Fibroblast of the conjunctiva (primary cell): Measurements from ENCODE around the gene STMN1.
"Not testable (repeated sequence)": the region's sequence is repeated elsewhere in the genome, so short reads cannot be mapped to it uniquely, and the experiment has no call there.

ENCODE experiments used
- DNase-seq: peaks from one replicate; pipeline ENCODE4 v3.0.0-alpha.2; 2010; ENCODE audit warnings: low read depth

The STMN1 gene

DNA sequence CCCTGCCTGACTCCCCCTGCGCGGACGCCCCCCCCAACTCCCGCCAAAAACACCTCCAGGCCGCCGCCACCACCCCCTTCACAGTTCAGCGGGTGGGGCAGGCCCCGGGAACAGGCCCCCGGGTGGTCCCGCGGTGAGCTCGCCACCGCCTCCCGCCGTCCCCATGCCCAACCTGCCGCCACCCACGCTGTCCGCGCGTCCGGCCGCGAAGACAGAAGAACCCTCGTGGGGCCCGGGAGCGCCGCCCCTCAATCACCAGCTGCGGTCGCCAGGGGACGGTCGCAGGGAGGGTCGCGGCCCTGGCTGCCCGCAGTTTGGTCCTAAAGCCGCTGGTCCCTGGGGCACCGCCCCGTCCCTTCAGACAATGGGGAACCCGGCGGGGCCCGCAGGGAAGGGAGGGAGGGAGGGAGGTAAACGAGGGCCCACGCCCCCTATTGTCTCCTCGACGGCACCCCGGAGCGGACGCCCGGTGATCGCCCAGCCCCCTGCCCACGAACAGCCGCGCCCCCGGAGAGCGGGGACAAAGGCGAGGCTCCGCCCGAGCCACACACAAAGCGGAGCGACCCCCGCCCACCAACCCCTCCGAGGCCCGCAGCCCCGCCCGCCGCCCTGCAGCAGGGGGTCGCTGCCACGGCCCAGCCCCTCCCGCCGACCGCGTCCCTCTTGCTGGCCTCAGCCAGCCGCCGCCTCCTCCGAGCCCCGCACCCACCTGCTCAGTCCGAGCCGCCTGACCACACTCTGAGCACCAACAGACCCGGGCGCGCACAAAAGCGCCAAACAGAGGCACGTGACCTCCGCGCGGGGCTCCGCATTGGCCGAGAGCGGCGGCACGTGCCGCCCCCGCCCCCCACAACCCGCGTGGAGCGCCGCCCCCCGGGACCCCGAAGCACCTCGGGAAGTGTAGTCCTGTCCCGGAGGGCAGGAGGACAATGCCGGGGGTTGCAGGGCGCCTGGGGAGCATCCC lies at the start of gene STMN1:
Gene STMN1 (minus strand): TSS at position 740 of the 964 bp plus-strand sequence. CDS start 1,743 bp downstream, outside the sequence.
- DNase-seq, result peak; percentile 77

DNA sequence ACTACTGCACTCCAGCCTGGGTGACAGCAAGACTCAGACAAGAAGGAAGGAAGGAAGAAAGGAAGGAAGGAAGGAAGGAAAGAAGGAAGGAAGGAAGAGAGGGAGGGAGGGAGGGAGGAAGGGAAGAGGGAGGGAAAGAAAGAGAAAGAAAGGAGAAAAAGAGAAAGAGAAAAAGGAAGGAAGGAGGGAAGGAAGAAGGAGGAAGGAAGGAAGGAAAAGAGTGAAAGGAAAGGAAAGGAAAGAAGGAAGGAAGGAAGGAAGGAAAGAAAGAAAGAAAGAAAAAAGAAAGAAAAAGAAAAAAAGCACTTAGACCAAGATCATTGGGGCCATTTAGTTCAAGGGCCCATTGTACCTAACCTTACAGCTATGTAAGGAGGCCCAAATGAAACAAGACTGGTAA lies 49.3 kb upstream of the STMN1 start:
- no peak for DNase-seq

DNA sequence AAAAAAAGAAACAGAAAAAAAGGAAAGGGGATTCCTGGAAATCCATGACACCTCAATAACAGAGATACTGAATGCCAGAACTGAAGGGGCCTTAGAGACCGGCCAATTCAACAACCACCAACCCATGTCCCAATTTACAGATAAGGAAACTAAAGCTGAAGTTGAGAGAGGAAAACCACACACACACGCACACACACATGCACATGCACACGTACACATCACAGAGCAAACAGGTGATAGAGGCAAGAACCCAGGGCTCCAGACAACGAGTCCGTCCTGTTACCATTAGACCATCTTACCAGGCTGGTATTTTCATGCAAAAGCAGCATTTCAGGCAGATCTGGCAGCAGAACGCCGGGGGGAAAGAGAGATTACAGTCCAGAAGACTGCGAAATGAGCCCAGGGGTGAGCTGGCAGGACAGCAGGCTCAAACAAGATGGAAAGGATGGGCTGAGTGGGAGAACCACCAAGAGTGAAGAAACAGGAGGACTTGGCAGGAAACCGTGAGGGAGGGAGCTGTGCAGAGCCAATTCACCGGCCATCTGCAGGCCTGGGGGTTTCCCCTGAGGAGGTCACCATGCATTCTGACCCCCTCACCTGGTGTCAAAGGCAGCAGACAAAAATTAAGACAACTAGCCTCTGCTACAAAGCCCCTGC lies 48.2 kb upstream of the STMN1 start:
- no peak for DNase-seq

DNA sequence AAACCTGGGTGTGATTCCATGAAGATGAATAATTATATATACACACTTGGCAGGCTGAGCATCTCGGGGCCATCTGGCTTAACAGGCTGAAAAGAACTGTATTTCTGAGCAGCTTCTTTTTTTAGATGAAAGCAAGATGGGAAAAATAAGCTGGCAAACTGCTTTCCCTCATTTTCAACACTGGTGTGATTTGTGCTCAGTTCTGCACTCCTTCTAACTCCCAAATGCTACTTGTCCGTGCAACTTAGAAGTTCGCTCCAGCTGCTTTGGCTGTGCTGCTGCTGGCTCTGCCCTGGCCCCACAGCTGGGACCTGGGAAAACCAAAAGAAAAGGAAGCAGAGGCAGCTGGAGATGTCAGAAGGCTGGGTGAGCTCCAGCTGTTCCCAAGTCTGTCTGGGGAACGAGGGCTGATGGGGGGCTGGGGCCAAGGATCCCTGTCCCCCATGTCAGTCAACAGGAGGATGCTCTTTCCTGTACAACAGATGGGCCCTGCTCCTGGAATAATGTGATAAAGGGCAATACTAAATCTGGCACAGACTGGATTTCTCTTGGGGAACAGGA lies 46.7 kb upstream of the STMN1 start:
- no peak for DNase-seq

DNA sequence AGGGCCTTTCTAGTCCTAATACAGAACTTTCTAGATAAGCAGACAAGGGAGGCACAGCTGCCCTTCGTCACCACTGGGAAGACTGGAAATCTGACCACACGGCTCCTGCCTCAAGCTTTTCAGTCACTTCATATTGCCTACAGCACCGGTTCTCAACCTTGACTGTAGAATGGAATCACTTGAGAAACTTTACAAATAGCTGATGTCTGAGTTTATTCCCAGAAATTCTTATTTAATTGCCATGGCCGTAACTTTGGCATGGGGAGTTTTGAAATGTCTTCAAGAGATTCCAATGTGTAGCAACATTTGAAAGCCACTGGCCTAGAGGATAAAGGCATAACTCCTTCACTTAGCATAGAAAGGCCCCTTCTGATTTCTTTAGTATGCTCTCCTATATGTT lies 42.4 kb upstream of the STMN1 start:
- DNase-seq, result no peak

DNA sequence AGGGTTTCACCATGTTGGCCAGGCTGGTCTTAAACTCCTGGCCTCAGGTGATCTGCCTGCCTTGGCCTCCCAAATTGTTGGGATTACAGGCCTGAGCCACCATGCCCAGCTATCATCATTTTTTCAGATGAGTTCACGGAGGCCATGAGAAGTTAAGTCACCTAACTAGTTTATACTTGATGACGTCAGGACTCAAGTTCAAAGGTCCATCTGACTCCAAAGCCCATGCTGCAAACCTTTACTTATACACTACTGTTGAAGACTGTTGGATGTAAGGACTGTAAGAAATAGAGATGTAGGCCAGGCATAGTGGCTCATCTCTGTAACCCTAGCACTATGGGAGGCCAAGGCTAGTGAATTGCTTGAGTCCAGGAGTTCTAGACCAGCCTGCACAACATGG lies 40.8 kb upstream of the STMN1 start:
- no peak for DNase-seq

DNA sequence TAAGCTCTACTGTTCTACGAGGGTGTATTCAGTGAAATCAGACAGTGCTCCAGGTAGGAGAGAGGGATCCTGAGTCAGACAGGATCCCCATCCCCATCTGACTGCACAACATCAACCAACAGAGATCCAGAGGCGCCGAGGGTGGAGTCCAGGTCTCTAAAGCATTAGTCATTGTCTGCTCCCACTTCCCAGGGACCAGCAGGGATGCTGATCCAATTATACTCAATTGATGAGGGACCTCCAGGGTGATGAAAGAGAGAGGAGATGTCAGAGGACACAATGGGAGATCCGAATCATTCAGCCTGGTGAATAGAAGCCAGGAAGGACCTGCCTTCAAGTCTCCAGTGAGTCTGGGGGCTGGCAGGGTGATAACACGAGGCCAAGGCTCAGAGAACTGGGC lies 39.5 kb upstream of the STMN1 start:
- DNase-seq, result no peak

DNA sequence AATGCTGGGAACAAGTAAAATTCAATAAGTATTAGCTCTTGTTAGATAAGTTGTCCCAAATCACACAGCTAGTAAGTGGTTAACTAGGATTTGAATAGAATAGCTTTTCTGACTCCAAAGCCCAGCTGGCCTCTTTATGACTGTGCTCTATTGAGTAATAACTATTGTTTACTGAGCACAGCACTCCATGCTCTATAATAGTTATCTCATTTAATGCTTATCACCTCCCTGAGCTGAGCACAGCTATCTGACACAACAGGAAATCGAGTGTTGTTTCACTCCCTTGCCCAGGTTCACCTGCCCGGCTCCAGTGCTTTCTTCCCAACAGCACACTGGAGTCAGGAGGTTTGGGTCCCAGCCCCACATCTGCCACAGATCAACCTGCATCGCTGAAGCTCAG lies 38.8 kb upstream of the STMN1 start:
- DNase-seq, result no peak

DNA sequence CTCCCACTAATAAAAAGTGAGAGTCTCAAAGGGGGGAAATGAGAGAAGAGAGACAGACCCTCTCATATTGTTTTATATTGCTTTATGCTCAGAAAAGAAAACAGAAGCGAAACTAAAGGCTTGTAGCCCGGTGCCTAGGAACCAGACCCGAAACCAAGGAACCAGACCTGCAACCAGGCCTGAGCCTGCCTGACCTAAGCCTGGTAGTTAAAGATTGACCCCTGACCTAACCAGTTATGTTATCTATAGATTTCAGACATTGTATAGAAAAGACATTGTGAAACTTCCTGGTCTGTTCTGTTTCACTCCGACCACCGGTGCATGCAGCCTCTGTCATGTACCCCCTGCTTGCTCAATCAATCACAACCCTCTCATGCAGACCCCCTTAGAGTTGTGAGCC lies 37.3 kb upstream of the STMN1 start:
- not testable (repeated sequence) for DNase-seq

DNA sequence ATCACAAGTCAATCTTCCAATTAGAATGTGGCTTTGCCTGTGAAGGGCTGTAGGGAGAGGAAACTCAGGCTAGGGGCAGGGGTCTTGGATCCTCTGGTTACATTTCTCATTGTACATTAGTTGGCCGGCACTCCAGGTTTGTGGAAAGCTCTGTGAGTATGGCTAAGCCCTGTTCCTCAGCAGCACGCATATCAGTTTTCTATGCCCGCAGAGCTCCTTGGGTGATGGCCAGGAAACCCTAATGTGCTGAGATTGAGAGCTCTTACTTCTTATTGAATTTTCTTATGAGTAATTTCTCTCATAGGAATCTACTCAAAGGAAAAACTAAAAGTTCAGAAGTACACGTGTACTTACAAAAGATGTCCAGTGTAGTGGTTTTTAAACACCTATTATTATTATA lies 30.7 kb upstream of the STMN1 start:
- no peak for DNase-seq

DNA sequence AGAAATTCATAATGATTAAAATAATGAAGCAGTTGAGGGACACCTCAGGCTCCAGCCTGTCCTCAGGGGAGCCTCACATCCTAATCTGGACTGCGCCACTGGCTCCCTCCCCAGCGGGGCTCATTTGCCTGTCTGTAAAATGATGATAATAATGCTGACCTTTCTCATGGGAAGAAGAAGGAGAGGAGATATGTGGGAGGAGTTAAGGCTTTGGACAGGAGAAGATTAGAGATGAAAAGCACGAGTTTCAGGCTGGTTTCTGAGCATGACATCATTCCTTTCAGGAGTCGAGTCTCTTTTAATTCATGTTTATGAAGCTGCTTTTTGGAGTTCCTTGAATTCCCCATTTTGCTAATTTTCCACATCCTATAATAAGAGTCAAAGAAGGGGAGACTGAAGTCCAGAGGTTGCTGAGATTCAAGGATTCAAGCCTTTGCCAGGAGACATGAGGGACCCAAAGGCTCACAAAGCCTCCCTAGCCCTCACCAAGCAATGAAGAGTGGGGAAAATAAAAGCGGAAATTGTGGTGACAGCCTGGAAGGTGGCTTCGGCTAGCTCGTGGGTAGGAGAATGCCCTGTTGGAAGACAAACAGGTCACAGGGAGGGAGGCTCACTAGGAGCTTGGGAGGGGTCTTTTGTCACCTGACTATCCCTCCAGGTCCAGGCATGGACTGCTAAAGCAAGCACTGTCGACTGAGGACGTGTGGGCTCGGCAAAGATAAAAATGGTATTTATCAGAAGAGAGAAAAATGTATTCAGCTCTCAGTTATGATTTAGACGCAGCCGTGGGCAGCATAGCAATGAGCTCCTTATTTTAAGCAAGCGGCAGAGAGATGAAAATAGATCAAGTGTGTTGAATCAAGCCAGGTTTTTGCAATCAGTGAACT lies 27.5 kb upstream of the STMN1 start:
- no peak for DNase-seq

DNA sequence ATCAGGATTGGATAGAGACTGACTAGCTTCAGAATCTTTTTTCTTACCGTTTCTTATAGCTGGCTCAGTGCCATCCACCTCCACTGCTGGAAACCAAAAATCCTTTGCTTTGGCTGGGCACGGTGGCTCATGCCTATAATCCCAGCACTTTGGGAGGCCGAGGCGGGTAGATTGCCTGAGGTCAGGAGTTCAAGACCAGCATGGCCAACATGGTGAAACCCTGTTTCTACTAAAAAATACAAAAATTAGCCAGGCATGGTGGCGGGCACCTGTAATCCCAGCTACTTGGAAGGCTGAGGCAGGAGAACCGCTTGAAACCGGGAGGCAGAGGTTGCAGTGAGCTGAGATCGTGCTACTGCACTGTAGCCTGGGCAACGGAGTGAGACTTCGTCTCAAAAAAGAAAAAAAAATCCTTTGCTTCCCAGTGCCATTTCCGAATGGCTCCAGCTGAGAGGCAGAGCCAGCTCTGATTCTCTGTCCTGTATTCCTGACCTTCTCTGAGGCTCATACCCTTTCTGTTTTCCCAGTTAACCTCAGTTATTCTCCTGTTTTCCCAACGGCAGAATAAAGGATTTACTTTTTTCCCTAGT lies 26.7 kb upstream of the STMN1 start:
- not testable (repeated sequence) for DNase-seq

DNA sequence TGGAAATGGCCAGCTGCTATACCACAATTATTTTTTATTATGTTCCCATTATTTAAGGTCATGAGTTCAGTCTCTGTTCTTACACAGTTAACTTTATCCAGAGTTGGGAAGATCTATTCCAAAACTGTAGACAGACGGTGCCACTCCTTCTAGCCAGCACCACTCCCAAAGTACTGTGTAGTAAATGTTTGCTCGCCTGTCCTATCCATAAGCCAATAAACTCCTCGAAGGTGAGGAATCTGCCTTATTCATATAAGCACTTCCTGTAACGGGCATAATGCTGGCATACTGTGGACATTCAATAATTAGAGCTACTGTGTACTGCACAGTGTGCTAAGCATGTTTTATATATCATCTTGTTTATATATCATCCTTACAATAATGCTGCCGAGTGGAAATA lies 26.1 kb upstream of the STMN1 start:
- no peak for DNase-seq

DNA sequence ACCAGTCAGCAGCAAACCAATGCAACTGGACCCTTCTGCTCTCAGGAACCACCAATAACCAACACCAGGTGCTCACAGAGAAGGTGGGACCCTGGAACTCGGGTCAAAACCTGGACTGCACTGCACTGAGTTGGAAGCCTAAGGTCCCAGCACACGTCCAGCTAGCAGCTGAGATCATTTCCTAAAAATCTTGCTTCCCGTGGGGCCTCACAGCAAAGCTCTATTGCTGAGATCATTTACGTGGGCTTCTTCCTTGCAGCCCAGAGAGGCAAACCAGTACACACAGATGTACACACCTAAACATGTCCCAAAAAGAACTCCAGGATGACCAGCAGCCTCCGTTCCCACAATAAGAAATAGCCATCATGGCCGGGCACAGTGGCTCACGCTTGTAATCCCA lies 22.8 kb upstream of the STMN1 start:
- no peak for DNase-seq

DNA sequence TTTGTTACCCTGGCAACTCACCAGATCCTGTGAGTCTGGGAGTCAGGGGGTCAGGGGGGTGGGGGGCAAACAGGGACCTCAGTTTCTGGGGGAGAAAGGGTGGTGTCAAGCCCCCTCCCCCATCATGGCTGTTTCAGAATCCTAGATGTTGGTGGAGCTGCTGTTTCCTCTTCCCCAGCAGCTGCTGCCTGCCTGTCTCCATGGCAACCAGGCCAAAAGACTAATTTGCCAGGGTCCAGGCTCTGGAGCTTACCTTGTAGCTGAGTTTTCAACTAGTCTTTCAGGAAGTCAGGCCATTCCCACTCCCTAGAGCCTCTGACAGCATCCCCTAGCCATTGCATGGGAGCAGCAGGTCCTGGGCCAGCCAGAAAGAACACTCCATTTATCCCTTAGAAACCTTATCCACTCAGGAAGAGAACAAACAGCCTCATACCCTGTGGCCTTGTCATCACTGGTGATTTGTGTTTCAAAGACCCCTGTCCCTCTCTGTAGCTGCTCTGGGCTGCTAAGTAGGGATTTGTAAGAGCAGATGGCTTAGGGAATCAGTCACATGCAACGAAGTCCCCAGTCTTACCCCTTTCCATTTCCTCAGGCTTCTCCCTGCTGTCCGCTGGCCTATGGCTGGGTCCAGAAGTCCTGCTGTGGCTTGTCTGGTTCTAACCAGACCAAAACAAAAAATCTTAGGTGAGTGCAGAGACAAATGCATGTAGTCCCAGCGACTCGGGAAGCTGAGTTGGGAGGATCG lies 21.5 kb upstream of the STMN1 start:
- DNase-seq, result no peak

DNA sequence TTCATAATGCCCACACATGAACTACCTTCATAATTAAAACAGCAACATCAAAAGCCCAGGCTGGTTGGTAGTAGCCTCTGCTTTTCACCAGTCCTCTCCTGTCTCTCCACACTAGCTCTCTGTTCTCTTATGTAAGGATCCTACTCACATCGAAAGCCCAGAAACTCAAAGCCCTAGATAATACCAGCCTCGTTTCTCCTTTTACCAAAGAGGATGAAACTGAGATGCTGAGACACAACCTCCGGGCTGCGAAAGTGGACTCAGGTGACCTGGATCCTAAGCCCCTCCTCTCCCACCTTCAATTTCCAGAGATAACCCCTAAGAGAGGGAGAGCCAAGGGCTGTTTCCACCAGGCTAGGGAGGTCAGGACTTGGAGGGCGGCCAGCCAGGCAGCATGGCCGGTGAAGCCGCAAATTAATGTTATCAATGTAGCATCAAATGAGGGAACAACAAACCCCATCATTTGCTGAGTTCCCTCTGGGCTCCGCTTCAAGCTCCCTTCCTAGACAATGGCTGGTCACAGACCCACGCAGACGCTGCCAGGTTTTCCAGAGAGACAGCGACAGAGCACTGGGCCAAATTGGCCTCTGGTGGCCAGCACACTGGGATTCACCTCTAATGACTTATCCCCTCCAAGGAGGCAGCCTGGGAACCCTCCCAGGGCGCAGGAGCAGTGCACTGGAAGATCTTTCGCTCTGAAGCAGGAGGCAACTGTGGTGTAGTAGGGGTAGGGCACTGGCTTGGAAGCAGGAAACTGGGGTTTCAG lies 20.7 kb upstream of the STMN1 start:
- DNase-seq, result no peak

DNA sequence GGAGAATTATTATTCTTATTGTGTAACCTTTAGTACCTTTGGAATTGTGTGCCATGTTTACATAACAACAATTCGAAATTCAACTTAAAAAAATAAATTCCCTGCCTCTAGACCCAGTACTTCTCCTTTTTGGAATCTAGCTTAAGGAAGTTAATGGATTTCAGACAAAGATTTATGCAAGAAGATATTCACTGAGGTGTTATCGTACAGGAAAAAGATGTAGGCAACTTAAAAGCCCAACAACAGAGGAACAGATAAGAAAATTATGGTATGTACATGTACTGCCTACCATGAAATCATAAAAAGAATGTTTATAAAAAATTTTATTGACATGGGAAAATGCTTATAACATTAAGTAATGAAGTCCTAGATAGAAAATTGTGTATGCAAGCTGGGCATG lies 18.2 kb upstream of the STMN1 start:
- DNase-seq, result no peak

DNA sequence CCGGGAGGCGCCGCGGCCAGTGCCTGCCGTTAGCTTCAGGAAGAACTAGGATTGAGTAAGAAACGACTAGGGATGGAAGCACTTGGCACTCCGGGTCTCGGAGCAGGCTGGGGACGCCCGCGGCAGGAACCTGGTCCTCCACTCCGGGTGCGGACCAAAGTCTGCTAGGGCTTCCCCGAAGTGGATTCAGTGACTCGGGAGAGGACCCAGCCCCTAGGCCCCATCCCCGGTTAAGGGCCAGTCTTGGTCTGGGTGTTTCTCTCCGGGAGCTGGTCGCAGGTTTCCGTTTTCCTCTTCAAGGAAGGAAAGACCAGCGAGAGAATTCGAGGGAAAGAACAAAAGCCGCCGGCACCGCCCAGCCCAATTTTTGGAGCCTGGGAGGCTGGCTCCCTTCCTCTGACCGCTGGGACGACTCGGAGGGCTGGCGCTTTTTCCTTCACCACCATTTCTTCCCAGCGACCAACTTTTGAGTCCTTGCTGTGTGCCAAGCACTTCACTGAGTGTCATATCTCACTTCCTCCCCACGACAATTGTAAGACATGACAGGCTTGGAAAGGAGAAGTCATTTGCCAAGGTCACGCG lies 16.8 kb upstream of the STMN1 start:
- no peak for DNase-seq

DNA sequence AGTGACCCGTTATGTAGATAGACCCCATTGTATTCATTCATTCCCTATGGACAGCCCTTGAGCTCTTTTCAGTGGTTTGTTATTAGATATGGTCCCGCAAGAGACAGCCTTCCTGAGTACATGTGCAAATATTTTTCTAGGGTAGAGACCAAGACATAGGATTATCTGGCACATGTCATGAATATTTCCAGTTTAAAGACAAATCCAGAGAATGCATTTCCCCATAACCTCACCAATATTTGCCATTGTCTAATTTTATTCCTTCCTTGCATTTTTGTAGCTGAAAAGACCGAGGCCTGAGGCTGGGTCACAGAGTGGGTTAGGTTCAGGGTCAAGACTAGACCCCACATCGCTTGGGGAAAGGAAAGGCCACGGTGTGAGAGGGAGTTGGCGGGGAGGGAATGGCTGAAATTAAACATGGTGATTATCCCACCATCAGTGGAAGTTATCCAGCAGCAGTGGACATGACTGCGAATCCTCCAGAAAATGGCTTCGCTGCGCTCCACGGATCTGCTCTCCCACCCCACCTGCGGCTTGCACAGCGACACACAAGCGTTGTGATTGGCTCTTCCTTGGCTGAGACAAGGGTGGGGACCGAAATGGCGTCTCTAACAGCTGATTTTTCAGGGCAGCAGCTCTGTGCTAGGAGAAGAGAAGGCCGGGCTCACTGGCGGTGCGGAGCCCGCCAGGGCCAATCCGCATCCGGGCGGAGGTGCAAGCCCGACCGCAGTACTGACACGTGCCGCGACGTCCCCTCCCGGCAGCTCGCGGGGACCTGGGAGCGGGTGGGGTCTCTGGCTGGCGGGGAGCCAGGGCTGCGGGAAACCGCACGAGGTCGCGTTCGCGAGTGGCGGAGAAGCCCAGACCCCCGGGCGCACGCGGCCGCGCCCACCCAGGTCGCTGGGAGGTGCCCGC lies 16.1 kb upstream of the STMN1 start:
- DNase-seq, result no peak
